ENCODE measurements around the gene METRN.

The METRN gene

DNA sequence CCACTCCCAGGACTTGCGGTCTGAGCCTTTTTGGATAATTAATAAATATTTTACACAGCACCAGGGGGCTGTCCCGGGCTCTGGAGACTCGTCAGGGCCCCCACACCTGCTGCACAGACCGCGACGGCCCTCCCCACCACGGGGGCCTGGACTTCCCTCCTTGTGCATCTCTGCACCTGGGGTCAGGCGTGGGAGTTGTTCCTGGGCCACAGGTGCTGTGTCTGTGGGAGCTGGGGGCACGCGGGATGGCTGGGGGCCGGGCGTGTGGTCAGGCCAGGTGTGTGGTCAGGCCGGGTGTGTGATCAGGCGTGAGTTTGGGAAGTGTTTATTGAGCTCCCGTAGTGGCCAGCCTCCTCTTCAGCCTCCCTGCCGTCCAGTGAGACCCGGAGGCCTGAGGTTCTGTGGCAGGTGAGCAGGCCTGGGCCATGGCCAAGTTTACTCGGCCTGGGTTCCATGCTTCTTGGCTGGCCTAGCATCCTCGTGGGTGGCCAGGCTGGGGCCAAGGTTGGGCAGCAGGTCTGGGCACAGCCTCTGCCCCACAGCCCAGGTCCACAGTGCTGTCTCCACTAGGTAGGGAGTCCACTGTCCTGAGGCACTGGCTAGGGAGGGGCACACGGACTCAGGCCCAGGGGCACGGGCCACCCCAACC is 36.6 kb upstream of the METRN start:
- Histone ChIP-seq H3K14ac (ENCODE audit: low read length in 2 of 2) (no peak overlapping the region), H3K23ac (ENCODE audit: low read length in 2 of 2) (no peak overlapping the region), H3K18ac (ENCODE audit: low read depth in 1 of 2, low read length in 2 of 2) (no peak overlapping the region), H2BK120ac (ENCODE audit: low read depth, low read length) (no peak overlapping the region), H3K4me2 (ENCODE audit: low read length, poor library complexity, severe bottlenecking) (no peak overlapping the region), H2BK5ac (ENCODE audit: low read depth, low read length, poor library complexity, severe bottlenecking) (no peak overlapping the region), H3K27ac (ENCODE audit: low read length, poor library complexity, severe bottlenecking) (no peak overlapping the region), H3K4ac (ENCODE audit: low read depth in 1 of 2, low read length in 2 of 2) (no peak overlapping the region), H3K27me3 (ENCODE audit: control insufficient read depth in 1 of 2, insufficient read depth in 1 of 2, low read length in 2 of 2) (no peaks in the 10 kb centered on the region), H3K36me3 (ENCODE audit: control insufficient read depth in 1 of 2, insufficient read depth in 2 of 2, low read depth in 1 of 2, low read length in 2 of 2) (peaks cover 24 to 53% of the 10 kb centered on the region in 2 experiments), H2BK15ac (ENCODE audit: low read depth, poor library complexity, severe bottlenecking) (no peak overlapping the region), H3K4me1 (ENCODE audit: control insufficient read depth, insufficient read depth, low read depth, low read length) (peaks cover 62% of the 10 kb centered on the region), H3K9me3 (ENCODE audit: control insufficient read depth, low read length) (no peaks in the 10 kb centered on the region), H3K4me3 (ENCODE audit: insufficient read depth in 1 of 2, low read depth in 1 of 2, low read length in 2 of 2) (no peak overlapping the region), H2BK12ac (ENCODE audit: low read length in 2 of 2) (no peak overlapping the region), H4K8ac (ENCODE audit: low read length) (no peak overlapping the region), H3K79me1 (replicated peaks; ENCODE audit: low read length, poor library complexity, severe bottlenecking) (peaks cover 2% of the 10 kb centered on the region), H3K9ac (ENCODE audit: low read length) (no peak overlapping the region), H2AFZ (ENCODE audit: low read depth, low read length) (no peak overlapping the region), H4K91ac (ENCODE audit: low read length) (no peak overlapping the region), H2AK5ac (ENCODE audit: low read length, severe bottlenecking) (peak overlapping the region; percentile 1)
- WGBS: 92% methylated on average over 21 of the region's 21 CpGs
- no peak for DNase-seq

DNA sequence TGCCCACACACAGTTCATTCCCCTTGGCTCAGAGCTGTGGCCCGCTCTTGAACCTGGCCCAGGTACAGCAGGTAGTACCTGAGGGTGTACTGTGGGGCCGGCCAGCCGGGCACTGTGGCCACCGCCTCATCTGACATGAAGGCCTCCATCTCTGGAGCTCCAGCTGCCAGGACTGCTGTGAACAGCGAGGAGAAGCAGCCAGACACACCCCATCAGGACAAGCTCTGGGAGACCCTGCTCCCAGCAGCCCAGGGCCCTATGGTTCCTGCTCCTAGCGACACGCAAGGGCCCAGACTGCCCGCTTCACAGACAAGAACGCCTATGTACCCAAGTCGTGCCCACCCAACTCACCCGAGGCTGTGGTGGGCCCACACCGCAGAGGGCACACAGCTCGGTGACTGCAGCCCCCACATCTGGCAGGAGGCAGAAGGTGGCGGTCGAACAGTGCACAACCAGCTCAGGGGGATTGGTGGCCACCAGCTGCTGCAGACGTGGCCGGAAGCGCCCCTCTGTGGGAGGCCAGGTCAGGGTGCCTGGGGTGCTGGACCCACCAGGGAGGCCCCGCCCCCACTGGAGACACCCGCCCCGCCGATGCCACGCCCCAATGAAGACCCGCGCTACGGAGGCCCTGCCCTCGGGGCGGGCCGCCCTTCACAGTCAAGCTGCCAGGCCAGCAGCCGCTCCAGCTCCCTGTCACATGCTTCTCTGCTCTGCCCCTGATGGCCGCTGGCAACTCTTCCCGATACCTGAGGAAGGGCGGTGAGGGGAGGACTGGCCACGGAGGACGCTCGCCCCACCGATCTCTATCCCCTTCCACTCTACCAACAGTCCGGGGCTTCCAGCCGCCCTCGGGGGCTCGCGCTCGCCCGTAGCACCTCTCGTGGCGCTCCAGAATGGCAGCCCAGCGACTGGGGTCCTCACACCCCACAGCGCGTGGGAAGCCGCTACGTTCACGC is 35.8 kb upstream of the METRN start:
- WGBS: 38% methylated on average over 46 of the region's 52 CpGs
- H3K4me3 ChIP-seq (ENCODE audit: insufficient read depth in 1 of 2, low read depth in 1 of 2, low read length in 2 of 2): peak overlapping the region; percentile 52 to 80

DNA sequence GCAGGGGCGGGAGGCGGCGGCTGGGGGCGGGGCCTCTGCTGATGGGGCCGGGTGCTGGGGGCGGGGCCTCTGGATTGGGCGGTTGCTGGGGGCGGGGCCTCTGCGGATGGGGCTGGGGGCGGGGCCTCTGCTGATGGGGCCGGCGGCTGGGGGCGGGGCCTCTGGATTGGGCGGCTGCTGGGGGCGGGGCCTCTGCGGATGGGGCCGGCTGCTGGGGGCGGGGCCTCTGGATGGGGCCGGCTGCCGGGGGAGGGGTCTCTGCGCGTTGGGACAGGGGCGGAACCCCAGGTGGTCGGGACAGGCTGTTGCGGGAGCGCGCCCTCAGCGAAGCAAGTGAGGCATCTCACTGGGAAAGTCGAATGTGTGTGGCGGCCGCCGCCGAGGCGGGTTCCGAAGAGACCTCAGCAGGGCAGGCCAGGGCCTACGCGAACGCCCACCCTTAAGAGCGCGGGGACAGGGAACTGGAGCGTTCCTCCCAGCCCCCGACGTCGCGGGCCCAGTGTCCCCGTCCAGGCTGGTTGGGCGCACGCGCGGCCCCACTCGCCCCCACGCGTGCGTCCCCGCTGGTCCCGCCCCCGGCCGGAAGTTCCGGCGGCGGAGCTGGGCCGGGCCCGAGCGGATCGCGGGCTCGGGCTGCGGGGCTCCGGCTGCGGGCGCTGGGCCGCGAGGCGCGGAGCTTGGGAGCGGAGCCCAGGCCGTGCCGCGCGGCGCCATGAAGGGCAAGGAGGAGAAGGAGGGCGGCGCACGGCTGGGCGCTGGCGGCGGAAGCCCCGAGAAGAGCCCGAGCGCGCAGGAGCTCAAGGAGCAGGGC is 34.9 kb upstream of the METRN start, which contains the start of gene STUB1:
Gene STUB1, plus strand, starts transcription at position 597 of the 811 bp plus-strand sequence. Its CDS starts 116 bp downstream, at position 713.
- H3K14ac ChIP-seq (ENCODE audit: low read length in 2 of 2): peak within 1 kb of the TSS in 1 of 2 experiments; percentile 92

More for the DNA sequence above, 35.8 kb upstream of the METRN start:
- H3K18ac ChIP-seq (ENCODE audit: low read depth in 1 of 2, low read length in 2 of 2): peak overlapping the region; percentile 50 to 95
- H3K4me1 ChIP-seq (ENCODE audit: control insufficient read depth, insufficient read depth, low read depth, low read length): peaks cover 68% of the 10 kb centered on the region
- peak overlapping the region in 1 of 2 experiments; percentile 92 for H3K14ac ChIP-seq (ENCODE audit: low read length in 2 of 2)
- H3K79me1 ChIP-seq (replicated peaks; ENCODE audit: low read length, poor library complexity, severe bottlenecking): peaks cover 6% of the 10 kb centered on the region
- peak; percentile 67 for DNase-seq
- peaks cover 22 to 51% of the 10 kb centered on the region in 2 experiments for H3K36me3 ChIP-seq (ENCODE audit: control insufficient read depth in 1 of 2, insufficient read depth in 2 of 2, low read depth in 1 of 2, low read length in 2 of 2)
- H2BK12ac ChIP-seq (ENCODE audit: low read length in 2 of 2): peak overlapping the region; percentile 14 to 70
- H2BK5ac ChIP-seq (ENCODE audit: low read depth, low read length, poor library complexity, severe bottlenecking): no peak overlapping the region
- peak overlapping the region; percentile 83 for H3K27ac ChIP-seq (ENCODE audit: low read length, poor library complexity, severe bottlenecking)
- H3K9ac ChIP-seq (ENCODE audit: low read length): peak overlapping the region; percentile 55
- H4K8ac ChIP-seq (ENCODE audit: low read length): peak overlapping the region; percentile 86
- H3K4me2 ChIP-seq (ENCODE audit: low read length, poor library complexity, severe bottlenecking): peak overlapping the region; percentile 88
- H2AK5ac ChIP-seq (ENCODE audit: low read length, severe bottlenecking): peak overlapping the region; percentile 1
- H2BK15ac ChIP-seq (ENCODE audit: low read depth, poor library complexity, severe bottlenecking): peak overlapping the region; percentile 15
- no peaks in the 10 kb centered on the region for H3K27me3 ChIP-seq (ENCODE audit: control insufficient read depth in 1 of 2, insufficient read depth in 1 of 2, low read length in 2 of 2)
- H2BK120ac ChIP-seq (ENCODE audit: low read depth, low read length): no peak overlapping the region
- peak overlapping the region; percentile 70 for H4K91ac ChIP-seq (ENCODE audit: low read length)
- peak overlapping the region; percentile 10 to 92 for H3K4ac ChIP-seq (ENCODE audit: low read depth in 1 of 2, low read length in 2 of 2)
- H2AFZ ChIP-seq (ENCODE audit: low read depth, low read length): peak overlapping the region; percentile 33
- no peak overlapping the region for H3K23ac ChIP-seq (ENCODE audit: low read length in 2 of 2)
- H3K9me3 ChIP-seq (ENCODE audit: control insufficient read depth, low read length): no peaks in the 10 kb centered on the region

More for the DNA sequence above, 34.9 kb upstream of the METRN start, which contains the start of gene STUB1:
- Histone ChIP-seq H3K79me1 (replicated peaks; ENCODE audit: low read length, poor library complexity, severe bottlenecking) (peaks cover 8% of the 10 kb centered on the region), H3K27me3 (ENCODE audit: control insufficient read depth in 1 of 2, insufficient read depth in 1 of 2, low read length in 2 of 2) (no peaks in the 10 kb centered on the region), H3K4ac (ENCODE audit: low read depth in 1 of 2, low read length in 2 of 2) (peak within 1 kb of the TSS; percentile 91 to 92), H4K8ac (ENCODE audit: low read length) (peak within 1 kb of the TSS; percentile 92), H3K9ac (ENCODE audit: low read length) (peak within 1 kb of the TSS; percentile 94), H3K9me3 (ENCODE audit: control insufficient read depth, low read length) (no peaks in the 10 kb centered on the region), H3K36me3 (ENCODE audit: control insufficient read depth in 1 of 2, insufficient read depth in 2 of 2, low read depth in 1 of 2, low read length in 2 of 2) (peaks cover 24 to 52% of the 10 kb centered on the region in 2 experiments), H3K27ac (ENCODE audit: low read length, poor library complexity, severe bottlenecking) (peak within 1 kb of the TSS; percentile 88), H2BK12ac (ENCODE audit: low read length in 2 of 2) (peak within 1 kb of the TSS in 1 of 2 experiments; percentile 70), H3K4me2 (ENCODE audit: low read length, poor library complexity, severe bottlenecking) (peak within 1 kb of the TSS; percentile 88), H3K4me1 (ENCODE audit: control insufficient read depth, insufficient read depth, low read depth, low read length) (peaks cover 71% of the 10 kb centered on the region), H3K18ac (ENCODE audit: low read depth in 1 of 2, low read length in 2 of 2) (peak within 1 kb of the TSS; percentile 58 to 99), H2BK15ac (ENCODE audit: low read depth, poor library complexity, severe bottlenecking) (peak within 1 kb of the TSS; percentile 15), H3K4me3 (ENCODE audit: insufficient read depth in 1 of 2, low read depth in 1 of 2, low read length in 2 of 2) (peak within 1 kb of the TSS; percentile 80 to 93), H2BK5ac (ENCODE audit: low read depth, low read length, poor library complexity, severe bottlenecking) (peak within 1 kb of the TSS; percentile 20), H4K91ac (ENCODE audit: low read length) (peak within 1 kb of the TSS; percentile 83), H2AK5ac (ENCODE audit: low read length, severe bottlenecking) (no peak within 1 kb of the TSS), H2BK120ac (ENCODE audit: low read depth, low read length) (peak within 1 kb of the TSS; percentile 91), H3K23ac (ENCODE audit: low read length in 2 of 2) (peak within 1 kb of the TSS in 1 of 2 experiments; percentile 85), H2AFZ (ENCODE audit: low read depth, low read length) (peak within 1 kb of the TSS; percentile 81)
- peak; percentile 90 for DNase-seq
- 3% methylated on average over 46 of the region's 91 CpGs for WGBS
